Left renal cortex interstitium (tissue), 4 donors: ENCODE results near the gene KIF2A. TPM values are rescaled to one million over a fixed set of nuclear protein-coding genes. Genes with fewer than 3 reads are reported as not detected.

Source experiments
- DNase-seq, 4 donors: peaks; one replicate each; pipeline ENCODE4 v3.0.0-alpha.2; 2013; ENCODE audit warnings: low read depth in 4 of 4, low spot score in 2 of 4, missing footprints in 1 of 4
- polyA plus RNA-seq, 4 donors: library from polyadenylated mRNA; unstranded; fragments of 120-200 nt; gene quantifications; one replicate each; pipeline ENCODE4 v1.2.1, GENCODE V29; 2013; ENCODE audit not compliant: insufficient read length in 4 of 4

The KIF2A gene
- polyA plus RNA-seq: 10 to 100 TPM; 47.0 to 57.6 (median 53.1) TPM

DNA sequence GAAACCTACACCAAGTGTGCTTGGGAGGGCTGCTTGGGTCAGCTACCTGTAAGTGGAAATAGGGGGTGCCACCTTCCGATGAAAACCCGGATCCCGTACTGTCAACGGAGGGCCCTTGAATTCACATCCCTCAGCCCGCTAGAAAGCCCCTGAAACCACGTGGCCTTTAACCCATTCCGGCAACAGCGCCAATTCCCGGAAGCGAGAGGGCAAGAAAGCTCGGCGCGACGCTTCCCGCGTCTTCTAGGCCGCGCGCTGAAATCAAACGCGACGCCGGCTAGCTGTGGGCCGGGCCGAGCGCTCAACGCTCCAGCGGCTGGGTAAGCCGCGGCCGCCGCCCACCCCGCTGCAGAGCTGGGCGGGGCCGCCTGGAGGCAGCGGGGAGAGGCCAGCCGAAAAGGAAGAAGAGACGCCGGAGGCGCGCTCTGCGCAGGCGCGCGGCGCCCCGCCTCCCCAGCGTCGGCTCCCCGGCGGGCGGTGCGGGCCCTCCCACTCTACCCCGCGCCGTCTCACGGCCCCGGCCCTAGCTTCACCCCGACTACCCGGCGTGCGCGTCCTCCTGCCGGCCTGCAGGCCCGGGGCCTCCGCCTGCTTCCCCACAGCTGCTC lies at the start of gene KIF2A:
TSS of gene KIF2A (plus strand) at position 492 of the 608 bp plus-strand sequence. CDS start 267 bp downstream, outside the sequence.
- peak; percentile 76 to 92 (median 82) for DNase-seq

DNA sequence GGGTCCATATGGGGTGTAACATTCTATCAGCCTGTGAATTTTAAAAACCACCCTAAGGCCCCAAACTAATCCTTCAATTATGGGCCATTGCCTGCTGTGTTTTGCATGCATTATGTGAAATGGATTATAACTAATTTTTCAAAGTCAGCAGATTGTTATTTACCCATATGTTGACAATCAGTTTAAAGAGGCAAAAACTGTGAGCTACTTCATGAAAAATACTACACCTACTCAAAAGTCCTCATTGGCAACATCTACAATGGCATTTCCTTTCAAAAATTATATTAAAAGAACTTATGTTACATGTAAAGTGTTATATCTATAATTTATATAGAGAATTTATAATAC lies 49.0 kb upstream of the KIF2A start:
- DNase-seq: no peak

GRCh38 chr5:62258654-62259053 lies 47.4 kb upstream of the KIF2A start:
- DNase-seq: no peak

DNA sequence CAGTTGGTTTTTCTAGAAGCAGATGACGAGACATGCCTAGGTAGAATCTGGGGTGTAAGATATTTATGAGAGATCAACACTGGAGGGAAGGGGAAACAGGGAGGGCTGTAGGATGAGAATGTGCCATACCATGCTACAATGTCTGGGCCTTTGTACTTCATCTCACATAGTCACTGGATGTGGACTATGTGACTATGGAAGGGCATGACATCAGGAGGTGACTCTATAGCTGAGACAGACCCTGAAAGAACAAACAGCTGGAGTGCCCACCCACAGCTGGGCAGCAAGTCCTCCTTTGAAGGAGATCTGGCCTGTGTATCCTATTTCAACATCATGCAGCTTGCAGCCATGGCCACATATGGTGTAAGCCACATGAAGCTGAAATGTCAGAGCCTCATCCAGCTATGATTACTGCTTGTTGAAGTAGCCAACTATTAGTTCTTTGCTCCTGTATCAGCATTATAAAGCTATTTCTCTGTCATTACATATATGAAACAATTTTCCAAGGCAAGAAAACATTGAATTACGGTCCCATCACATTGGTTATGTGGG lies 46.2 kb upstream of the KIF2A start:
- DNase-seq: no peak

DNA sequence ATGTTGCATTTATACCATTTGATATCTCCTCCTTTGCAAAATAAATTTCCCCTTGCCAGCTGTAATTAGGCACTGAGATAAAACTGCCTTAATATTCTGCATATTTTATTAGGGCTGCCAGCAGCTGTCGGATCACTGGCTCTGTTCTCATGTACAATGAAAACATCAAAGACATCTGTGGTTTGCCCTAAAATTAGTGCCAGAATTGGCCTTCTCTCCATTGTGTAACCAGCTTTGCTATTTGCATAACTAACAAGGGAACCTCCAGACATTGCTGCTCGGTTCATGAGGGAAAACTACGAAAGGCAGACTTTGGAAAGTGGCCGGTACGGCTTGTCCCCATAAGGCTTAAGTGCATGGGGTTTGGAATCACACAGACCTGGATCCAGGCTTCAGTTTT lies 45.5 kb upstream of the KIF2A start:
- DNase-seq: no peak

DNA sequence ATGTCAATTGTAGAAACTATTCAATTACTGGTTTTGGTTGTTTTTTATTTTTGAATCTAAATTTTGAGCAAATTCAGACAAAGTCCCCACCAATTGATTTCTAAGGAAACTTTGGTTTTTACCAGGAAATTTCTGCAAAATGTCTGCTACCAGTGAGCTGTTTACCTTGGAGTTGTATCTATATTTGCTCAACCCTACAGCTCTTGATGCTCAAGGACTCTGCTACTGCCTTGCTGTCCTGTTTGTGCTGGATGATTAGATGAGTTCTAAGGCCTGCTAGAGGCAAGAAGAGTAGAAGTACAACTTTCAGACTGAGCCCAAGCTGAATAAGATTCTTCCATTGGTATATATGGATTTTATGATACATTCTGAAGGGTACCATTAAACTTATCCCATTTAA lies 42.6 kb upstream of the KIF2A start:
- no peak for DNase-seq

GRCh38 chr5:62265648-62266112 lies 40.3 kb upstream of the KIF2A start:
- DNase-seq: no peak

- DNase-seq: no peak
These were observed 39.4 kb upstream of the KIF2A start for GRCh38 chr5:62266573-62266972.

DNA sequence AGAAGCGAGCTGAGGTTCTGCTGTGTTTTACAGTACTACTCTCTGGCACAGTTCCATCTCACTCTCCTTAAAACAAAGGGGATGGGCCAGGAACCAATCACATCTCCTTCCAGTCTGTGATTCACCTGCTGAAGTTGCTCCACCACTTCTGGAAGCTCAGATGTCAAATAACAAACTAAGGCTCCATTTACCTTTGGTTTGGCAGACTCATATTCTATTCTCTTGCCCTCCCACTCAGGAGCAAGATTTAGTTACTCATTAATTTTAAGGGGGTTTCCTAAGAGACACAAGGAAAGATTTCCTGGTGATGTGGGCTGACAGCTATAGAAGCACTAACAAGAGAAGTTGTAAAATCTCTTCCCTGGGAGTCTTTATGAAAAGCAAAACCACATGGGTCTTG lies 37.8 kb upstream of the KIF2A start:
- DNase-seq: peak in 3 of 4 donors; percentile 15 to 50 (median 45)

- no peak for DNase-seq
These were observed 37.2 kb upstream of the KIF2A start for GRCh38 chr5:62268792-62269191.

- no peak for DNase-seq
These were observed 34.6 kb upstream of the KIF2A start for GRCh38 chr5:62271370-62271769.

DNA sequence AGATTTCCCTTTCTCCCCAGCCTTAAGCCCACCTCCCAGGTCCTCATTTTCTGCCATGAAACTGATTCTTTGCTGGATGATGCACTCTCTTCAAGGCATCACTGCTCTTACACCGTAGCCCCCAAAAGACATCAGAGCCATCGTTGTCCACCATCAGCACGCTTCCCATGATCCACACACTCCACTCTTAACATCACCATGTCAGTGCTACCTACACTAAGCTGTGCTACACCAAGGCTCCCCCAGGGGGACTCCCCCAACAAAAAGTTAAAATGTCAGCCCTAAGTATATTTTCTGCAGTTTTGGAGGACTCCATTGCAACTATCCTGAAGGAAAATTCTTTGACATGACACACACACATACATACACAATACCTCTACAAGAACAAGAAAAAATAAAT lies 34.1 kb upstream of the KIF2A start:
- DNase-seq: no peak

DNA sequence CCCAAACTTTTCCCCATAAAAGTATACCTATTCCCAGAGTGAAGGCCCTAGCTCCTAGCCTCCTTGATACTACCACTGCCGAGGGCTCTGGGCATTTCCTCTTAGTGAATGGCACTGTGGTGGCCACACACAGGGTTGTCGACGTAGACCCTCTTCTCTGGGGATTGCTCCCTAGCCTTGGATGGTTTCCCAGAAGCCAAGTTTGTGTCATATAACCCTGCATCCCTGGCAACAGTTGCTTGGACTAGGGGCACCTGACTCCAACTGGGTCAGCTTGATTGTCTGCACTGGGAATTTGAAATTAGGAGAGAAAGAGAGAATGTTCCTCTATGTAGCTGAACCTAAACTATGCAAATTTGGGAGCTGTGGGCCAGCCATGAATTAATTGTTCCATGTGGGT lies 32.3 kb upstream of the KIF2A start:
- no peak for DNase-seq

- DNase-seq: no peak
These were observed 30.4 kb upstream of the KIF2A start for GRCh38 chr5:62275581-62275980.

- no peak for DNase-seq
These were observed 24.6 kb upstream of the KIF2A start for GRCh38 chr5:62281411-62281810.

- DNase-seq: no peak
These were observed 23.9 kb upstream of the KIF2A start for GRCh38 chr5:62282064-62282463.

- DNase-seq: no peak
These were observed 23.0 kb upstream of the KIF2A start for GRCh38 chr5:62283005-62283404.

DNA sequence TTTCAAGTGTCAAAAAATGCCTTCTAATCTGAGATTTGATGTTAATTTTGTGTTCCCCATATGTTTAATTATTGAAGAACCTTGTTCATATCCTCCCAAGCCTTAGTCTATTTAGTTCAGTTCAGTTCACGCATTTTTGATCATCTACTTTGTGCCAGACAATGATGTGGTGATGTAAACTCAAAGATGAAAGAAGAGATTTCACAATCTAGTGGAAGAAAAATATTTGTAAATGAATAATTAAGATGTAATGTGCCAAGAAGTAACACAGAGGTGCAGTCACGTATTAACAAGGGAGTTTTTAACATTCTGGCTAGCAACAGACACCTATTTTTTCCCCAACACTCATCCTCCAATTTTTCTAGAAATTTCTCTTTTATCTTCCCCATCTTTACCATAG lies 22.1 kb upstream of the KIF2A start:
- no peak for DNase-seq

DNA sequence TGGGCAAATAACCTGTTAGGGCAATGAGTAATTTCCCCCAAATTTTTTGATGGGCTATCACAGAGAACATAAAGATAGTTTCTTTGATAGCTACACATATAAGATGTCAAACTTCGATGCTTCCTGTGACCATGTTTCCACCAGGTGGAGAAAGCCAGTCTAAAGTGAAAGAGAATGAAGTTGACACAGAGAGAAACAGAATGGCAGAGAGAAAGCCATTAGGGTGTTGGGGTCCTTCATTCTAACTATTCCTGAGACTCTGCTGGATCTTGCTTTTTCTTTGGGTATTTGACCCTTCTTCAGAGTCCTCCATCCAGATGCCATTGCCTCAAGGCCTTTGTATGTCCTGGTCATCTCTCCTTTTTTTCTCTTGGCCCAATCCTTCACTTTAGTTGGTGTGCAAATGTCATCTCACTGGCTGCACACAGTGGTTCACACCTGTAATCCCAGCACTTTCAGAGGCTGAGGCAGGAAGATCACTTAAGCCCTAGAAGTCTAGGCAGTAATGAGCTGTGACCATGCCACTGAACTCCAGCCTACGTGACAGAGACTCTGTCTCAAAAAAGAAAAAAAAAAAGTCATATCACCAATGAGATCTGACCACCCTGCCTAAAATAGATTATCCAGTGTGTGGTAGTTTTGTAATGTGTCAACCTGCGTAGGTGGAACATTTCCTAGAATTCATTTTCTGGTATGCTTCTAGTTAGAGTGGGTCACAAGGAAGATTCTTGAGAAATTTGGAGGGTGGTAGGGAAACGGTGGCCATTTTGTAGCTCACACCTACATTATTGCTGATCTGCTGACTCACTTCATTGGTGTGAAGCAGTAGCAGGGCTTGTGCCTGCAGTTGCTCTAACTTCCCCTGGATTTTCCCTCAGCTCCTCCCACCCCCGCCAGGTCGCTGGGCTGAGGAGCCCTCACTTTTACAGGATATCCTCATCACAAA lies 20.8 kb upstream of the KIF2A start:
- DNase-seq: no peak

- DNase-seq: no peak
These were observed 19.2 kb upstream of the KIF2A start for GRCh38 chr5:62286834-62287233.

GRCh38 chr5:62287237-62287636 lies 18.8 kb upstream of the KIF2A start:
- no peak for DNase-seq

GRCh38 chr5:62288118-62288517 lies 17.9 kb upstream of the KIF2A start:
- DNase-seq: no peak
